HCEC 1CT (cell line): Measurements from ENCODE around the gene EPHA1.
A peak's percentile ranks its signal among the peaks of the same experiment; 100 is the strongest.

Experiments
- DNase-seq: peaks from one replicate; pipeline ENCODE4 v3.0.0-alpha.2; 2017

Gene EPHA1

DNA sequence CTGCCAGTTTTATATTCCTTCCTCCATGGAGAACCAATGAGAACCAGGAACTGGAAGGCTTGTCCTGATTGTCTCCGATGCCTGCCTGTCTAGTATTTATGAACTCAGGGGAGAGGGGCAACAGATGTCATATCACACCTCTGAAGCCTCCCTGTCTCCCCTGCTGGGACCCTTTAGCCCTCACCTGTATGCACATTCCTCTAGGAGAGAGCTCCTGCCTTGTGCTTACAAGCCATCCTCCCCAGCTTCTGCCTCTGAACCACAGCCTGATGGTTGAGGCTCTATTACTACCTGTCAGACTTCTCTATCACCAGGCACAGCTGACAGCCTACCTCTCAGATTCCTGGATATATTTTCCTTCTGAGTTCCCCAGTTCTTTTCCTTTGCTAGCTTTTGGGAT lies 40.3 kb downstream of the EPHA1 start:
- no peak for DNase-seq

DNA sequence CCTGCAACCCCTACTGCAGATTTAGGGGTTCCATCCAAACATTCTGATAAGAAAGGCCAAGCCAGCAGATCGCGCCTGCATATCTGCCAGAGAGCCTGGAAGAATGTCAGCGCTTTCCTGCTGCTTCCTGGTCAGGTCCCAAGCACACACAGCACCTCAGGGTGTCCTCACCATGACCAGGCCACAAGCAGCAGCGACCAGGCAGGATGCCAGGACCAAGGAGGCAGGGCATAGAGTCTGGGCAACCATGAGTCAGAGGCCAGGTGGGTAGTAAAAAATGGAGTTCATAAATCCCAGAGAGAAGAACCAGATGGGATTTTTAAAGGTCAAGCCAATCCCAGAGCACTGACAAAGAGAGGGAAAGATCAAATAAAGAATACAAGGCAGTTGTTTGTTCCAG lies 40.7 kb downstream of the EPHA1 start:
- peak; percentile 20 for DNase-seq

DNA sequence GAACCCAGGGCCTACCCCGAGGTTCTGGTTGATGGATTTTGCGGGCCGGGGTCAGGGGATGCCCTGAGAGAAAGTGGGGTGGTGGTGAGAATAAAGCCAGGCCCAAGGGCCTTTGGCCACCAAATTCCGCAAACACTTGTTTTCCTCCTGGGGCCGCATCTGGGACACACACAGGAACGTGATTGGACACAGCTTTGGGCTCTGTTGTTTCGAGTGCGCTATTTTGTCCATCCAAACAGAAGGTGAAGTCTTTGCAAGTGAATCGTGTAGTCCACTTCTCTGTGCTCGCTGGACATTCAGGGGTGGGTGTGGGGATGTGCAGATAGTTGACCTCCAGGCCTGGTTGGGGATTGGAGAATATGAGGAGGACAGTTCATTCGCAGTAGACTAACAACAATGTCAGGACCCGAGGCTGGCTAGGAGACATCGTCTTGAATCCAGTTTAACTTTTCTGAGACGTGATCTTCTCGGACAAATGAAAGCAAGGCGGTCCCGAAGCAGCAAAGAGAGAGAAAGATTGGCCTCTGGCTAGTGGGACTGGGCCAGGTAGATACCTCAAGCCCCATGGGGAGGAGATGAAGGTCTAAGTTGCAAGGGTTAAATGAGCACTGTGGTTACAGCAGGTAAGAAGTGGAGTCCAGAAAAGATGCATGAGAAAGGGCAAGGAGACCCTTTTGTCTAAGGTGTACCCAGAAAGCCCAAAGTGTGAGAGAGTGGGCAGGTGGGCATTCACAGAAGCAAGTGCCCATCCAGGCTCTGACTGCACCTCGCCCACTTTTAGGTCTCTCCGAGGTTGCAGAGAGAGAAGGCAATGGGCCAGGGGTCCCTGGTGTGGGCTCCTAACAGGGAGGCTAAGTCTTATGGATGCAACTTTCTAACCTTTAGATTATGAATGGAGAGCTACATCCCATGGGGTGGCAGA lies 45.4 kb downstream of the EPHA1 start:
- no peak for DNase-seq

DNA sequence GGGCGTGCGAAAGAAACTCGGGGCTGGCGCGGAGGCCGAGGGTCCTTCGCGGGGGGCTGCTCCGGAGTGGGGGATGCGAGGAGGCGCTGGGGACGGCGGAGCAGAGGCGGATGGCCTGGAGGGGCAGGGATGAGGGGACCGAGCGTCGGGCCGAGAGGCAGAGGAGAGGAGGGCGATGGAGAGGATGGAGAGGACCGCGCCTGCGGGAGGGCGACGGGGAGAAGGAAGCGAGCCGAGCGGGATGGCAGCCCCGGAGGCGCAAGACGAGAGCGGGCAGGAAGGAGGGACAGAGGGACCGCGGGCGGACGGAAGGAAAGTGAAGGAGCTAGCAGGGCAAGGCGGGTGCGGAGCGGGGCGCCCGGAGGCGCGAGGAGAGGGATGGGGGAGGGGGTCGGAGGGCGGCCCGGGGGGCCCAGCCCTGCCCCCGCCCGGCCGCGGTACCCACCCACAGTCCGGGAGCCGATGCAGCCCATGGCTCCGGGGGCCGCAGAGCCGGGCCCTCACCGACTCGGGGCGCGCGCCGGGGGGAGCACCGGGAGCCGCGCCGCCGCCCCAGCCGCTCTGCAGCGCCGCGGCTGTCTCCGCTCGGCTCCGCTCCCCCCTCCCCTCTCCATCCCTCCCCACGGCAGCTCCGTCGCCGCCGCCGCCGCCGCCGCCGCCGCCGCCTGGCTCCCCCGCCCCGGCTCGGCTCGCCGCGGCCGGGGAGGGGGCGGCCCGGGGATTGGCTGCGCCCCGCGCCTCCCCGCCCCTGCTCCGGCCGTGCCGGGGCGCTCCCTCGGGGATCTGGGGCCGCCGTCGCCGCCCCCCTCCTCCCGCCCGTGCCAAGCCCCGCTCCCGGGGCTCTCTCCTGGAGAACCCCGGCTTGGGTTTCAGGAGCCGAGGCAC lies 46.3 kb downstream of the EPHA1 start, which contains the start of gene FAM131B:
Gene FAM131B, minus strand, starts transcription at position 583 of the 885 bp plus-strand sequence. Its CDS starts 110 bp downstream, at position 473.
- DNase-seq = peak; percentile 6

DNA sequence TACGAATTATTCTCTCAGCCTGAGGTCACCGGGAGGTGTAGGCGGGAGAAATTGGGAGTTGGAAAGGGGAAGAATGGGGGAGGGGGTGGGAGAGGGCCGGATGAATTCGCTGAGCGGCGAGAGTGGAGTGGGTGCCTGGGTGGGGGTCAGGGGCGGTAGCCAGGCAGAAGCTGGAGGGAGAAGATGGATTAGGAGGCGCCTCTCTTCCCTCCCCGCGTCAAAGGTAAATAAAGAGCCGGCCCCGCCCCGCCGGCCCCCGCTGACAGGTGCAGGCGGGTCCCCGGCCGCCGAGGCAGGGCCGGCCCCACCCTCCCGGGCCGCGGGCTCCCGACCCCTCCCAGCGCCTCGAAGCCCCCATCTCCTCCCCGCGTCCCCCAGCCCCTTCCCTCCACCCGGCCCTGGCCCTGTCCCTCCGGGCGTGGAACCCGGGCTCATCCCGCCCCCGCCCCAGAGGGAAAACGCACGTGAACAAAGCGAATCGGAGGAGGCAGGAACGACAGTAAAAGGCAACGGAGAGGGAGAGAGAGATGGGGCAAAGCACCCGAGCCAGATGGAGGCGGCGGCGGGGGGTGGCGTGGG lies 47.0 kb downstream of the EPHA1 start:
- no peak for DNase-seq

DNA sequence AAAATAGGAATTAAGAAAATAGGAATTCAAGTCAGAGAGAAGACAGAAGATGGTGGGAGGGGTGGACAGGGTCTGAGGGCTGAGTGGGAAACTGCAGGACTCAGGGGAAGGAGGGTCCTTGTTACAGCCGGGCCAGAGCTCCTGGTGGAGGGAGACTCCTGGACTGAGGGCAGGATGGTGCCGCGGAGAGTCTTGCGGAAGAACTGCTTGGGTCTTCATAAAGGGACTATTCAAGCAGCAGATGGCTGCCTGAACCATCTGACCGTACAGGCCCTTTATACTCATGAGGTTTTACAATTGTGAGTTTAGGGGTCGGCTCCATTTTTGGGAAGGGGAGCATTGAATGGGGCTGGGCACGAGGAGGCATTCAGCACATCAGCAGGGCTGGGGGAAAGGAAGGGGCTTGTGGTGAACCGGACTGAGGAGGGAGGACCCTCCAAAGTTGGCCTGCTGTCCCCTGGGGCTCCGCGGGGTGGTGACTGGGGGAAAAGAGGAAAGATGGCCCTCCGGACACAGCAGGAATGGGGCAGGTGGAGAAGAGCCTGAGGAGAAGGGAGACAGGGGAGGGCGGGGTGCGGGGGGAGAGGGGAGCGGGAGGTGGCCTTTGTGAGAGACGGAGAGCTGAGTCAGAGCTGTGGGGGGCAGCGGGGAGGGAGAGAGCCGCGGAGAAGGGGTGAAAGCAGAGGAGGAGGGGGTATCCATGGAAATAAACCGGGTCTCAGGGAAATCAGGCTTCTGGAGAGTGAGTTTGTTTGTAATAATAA lies 47.7 kb downstream of the EPHA1 start:
- no peak for DNase-seq

DNA sequence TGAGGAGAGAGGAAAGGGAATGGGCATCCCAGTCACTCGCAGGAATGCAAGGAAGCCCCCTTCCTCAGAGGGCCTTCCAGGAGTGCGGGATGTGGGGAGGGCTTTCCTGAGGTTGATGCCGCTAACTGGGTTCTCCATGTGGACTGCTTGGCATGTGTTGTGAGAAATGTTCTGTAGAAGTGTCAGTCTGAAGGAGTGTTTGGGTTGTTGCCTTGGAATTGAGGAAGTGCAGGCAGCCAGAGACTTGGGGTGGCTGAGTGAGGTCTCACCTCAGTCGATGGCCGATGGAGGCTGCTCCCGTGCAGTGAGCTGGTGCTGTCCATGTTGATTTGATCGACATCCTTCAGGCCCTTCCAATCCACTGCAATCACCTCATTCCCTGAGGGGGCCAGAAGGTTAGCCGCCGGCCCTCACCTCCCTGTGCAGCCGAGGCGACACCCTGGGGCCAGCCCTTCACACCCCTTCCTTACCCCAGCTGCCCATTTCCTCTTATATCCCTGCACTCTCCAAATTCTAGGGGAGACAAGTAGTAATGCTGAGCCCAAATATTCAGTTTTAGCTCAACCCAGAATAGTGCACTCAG lies 48.8 kb downstream of the EPHA1 start:
- DNase-seq = no peak

DNA sequence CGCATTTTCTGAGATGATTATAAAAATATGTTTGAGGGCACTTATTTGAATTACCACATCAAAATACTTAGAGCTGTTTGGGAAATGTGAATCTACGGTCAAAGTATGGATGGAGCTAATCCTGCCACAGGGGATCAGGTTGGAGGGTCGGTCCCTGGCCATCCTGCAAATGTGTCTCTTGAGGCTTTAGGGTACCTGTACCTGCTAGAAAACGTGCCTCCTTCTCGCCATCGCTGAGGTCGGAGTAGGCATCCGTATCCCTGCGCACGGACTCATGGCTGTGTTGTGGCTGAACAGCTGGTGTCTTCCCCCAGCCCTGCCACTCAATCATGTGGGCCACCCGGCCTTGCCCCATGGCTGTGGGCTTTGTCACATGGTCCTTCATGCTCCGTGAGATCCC lies 50.0 kb downstream of the EPHA1 start:
- DNase-seq = no peak

DNA sequence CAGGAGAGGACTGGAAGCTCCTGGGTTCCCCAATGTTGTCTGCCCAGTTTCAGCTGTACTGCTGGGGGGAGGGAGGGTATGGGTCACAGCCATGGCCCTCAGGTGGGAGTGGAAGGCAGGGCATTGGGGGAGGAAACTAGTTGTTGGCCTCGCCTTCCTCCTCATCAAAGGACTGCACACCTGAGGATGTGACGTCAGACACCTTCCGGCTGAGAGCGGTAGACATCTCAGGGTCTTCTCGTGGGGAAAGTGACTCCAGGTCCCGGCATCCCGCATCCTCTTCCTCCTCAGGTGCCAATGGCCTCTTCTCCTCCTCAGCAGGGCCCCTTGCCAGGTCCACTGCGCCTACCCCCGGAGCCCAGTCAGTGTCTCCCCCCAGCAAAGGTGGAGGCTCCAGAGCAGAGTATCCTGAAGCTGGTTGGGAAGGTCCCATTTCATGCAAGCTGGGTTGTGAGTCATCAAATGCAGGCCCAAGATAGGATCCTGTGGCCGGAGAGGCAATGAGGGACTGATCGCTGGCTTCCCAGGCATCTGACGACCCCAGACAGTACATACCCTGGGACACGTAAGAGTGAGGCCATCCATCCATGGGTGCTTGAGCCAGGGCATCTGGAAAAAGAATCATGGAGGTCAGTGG lies 52.1 kb downstream of the EPHA1 start:
- no peak for DNase-seq

DNA sequence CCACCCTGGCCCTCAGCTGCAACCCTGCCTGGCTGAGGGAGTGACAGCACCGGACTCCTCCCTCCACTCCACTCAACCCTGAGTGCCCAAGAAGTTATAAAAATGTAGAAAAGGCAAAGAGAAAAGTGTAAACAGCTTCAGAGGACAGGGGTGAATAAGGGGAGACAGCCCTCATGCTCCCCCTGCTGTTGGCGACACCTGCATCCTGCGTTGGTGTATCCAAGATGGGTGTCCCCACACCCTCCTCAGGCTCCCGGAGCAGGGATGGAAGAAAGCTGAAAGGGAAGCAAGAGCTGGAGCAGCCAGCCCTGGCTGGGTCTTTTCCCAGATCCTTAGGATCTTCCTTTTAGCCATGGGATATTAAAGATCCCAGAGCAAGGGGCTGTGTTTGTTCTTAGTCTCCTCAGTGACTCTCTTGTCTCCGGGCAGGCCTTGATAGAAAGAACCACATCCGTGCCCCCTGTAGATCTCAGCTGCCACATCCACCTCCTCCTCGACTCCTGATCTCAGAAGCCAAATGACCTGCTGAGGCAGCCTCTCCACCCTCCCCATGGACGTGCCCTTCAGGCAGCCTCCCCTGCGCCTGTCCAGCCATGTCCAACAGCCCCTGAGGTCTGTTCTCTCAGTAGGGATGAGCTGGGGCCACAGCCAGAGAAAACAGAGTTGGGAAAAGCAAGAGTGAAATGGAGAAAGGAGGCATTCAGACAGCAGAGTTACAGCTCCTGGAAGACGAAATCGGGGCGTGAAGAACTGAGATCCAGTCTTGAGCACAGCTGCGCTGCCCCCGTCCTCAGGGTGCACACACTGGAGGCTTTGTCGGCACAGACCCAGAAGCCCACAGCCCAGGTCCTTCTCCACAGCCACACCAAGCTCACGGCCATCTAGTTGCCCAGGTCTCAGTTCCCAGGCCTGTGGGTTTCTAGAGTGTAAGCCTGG lies 52.9 kb downstream of the EPHA1 start:
- no peak for DNase-seq

DNA sequence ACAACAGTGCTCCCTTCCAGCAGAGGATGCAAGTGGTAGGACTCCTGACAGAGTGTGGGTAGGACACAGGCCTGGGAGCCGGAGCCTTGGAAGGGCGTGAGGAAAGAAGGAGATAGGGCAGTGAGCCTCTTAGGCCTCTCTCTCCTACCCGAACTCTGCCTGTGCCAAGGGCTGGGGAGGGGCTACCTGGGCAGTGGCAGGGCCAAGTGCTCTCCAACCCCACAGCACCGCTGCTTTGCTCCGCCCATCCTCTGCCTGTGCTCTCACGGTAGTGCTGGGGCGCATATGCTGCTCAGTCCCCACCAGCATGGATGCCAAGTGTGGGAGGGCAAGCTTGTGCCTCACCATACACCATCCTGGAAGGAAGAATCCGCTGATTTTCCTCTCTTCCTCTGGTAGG lies 53.7 kb downstream of the EPHA1 start:
- DNase-seq = no peak

DNA sequence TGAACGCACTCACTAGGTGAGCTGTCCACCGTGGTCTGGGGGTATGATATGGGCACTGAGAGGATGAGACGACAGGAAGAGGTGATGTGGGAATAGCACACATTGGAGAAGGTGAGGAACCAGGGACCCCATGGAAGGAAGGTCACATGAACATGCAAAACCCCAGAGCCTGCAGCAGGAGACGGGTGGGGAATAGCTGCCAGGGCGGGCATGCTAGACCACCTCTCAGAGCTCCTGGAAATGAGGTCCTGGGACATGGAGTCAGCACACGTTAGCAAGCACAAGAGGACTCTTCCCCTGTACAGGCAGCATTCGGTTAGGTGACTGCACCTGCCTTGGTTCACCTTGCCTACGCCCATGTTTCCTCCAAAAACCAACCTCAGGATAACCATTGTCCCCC lies 54.3 kb downstream of the EPHA1 start:
- DNase-seq = no peak

DNA sequence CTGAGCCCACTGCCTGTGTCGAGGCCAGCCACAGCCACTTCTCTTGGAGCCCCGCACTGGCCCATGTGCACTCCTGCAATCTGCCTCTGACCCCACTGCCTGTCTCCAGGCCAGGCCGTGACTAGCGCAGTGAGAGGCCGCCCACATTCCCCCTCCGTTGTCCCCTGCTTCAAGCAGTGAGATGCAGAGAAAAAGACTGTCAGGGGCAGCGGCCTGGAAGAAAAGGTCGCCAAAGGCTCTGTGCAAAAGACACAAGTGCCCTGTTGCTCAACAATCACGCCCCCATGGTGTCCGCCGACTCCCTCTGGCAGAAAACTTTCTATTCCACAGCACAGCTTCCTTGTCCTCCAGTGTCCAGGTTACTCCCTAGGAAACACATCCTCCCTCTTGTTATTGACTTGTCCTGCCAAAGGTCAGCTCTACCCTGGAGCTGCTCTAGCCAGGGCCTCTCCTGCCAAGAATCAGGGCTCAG lies 56.1 kb downstream of the EPHA1 start:
- DNase-seq = no peak

DNA sequence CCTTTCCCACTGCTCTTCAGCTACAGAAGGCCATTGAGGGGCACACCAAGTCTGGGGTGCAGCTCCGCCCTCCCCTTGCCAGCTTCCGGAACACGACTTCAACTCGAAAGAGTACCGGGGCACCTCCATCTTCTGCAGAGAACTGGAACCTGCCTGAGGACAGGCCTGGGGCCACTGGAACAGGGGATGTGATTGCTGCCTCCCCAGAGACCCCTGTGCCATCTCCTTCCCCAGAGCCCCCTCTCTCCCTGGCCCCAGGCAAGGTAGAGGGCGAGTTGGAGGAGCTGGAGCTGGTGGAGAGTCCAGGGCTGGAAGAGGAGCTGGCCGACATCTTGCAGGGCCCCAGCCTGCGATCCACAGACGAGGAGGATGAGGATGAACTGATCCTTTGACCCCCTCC lies 57.1 kb downstream of the EPHA1 start:
- no peak for DNase-seq

DNA sequence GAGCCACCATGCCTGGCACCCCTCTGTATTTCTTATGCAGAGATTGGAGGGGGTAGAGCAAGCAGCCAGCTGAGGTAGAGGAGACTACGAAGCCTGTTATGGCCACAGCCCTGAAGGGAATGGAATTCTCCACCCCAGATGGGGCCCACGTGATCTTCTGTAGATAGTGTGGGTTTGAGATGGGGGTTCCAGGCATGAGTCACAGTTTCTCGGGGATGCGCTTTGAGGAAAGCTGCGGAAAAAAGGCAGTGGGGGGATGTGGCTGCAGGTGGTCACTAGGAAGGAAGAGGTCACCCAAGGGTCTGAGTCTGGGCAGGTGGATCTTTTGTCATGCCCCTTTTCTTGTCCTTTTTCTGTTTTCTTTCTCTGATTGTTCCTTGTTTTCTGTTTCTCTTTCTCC lies 57.6 kb downstream of the EPHA1 start:
- no peak for DNase-seq

DNA sequence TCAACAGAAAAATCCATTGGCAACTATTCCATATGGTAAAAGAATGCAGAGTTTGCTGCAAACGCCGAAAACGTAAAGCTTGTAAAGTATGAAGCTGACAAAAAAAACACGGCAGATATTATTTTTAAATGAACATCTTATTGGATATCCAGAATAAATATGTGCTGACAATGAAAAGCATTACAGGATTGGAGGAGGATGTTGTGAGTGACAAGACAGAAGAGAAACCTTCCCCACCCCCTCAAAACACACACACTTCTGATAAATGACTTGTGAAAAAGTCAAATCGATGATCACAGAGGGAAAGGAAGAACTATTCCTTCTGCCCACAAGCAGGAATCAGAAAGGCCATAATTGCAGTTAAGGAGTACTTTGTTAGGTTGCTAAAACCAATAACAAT lies 60.7 kb downstream of the EPHA1 start:
- DNase-seq = no peak

DNA sequence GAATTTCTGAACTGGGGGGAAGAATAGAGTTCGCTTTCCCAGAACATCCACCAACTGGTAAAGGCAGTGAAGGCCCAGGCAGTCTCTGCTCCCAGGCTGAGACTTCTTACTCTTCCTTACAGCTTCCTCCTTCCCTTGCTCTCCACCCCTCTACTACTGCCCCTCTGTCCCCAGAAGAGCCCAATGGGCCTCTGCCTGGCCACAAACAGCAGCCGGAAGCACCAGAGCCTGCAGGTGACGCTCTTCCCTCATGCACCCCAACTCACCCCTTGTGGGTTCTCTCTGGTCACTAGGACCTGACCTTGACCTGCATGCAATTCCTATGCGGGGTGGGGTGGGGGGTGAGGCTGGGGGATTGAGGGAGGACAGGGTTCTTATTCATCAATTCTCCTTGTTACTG lies 62.6 kb downstream of the EPHA1 start:
- no peak for DNase-seq

DNA sequence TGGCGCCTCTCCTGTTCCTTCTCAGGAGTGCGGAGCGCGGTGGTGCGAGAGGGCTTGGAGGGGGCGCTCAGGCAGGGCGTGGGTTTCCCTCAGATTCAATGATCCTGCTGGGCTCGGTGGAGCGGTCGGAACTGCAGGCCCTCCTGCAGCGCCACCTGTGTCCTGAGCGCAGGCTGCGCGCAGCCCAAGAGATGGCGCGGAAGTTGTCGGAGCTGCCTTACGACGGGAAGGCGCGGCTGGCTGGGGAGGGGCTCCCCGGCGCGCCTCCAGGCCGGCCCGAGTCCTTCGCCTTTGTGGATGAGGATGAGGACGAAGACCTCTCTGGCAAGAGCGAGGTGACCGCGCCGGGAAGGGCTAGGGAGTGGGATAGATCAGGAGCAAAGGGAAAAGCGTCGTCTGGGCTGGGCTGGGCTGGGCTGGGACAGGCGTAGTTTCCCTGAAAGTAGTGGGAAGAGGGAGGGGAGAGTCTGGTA lies 63.2 kb downstream of the EPHA1 start:
- no peak for DNase-seq

DNA sequence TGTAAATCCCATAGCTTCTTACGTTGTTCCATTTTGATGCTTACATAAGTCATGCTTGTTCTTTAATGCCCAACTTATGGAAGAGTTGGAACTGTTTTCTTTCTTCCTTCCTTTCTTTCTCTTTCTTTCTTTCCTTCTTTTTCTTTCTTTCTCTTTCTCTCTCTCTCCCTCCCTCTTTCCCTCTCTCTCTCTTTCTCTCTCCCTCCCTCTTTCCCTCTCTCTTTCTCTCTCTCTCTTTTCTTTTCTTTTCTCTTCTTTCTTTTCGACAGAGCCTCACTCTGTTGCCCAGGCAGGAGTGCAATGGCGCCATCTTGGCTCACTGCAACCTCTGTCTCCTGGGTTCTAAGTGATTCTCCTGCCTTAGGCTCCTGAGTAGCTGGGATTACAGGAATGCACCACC lies 65.1 kb downstream of the EPHA1 start:
- no peak for DNase-seq

DNA sequence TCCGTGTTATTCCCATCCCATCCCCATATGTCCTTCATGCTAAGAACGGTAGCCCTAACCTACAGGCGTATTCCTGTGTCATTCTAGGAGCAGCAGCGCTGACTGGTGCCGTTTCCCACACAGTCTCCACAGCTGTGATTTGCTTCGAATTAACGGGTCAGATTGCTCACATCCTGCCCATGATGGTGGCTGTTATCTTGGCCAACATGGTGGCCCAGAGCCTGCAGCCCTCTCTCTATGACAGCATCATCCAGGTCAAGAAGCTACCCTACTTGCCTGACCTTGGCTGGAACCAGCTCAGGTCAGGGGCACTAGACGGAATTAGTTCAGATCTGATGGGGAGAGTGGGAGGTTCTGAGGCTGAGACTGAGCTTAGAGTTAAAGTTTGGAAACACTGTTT lies 66.8 kb downstream of the EPHA1 start:
- DNase-seq = no peak
